ENCODE measurements around the gene NEXN.

DNA sequence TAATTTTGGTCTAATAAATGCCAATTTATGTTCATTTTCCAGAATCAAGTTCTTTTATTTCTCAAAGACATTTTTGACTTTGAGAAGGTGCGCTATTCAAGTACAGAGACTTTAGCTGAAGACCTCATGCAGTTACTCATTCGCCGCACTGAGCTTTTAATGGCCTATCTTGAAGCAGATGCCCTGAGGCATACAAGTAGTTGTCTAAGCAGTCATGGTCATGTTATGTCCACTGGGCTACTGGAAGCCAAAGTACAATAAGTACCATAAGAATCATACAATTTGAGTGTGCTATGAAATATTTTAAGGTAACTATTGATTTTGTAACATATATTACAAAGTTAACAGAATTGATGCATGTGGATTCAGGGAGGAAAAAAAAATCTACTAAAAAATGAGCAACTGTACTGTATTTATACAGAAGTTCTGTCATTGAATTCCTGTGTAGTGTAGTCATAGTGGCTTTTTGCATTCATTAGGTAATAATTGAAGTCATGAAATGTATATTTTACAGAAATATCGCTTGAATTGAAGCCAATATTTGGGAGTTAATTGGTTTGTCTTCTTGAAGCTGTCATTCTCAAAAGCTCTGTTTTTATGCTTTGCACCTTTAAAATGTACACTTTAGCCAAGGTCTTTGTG is 13.5 kb upstream of the NEXN start:
- TF ChIP-seq EP300 (IDR thresholded peaks at IDR 0.05; ENCODE audit: borderline replicate concordance in 1 of 2, low read depth in 2 of 2, low read length in 2 of 2) (no peak), POLR2A (IDR thresholded peaks at IDR 0.05; ENCODE audit: control extremely low read depth in 1 of 2, low read depth in 2 of 2, low read length in 2 of 2) (no peak), POU5F1 (IDR thresholded peaks at IDR 0.05; ENCODE audit: low read depth, low read length) (no peak), TCF12 (IDR thresholded peaks at IDR 0.05; ENCODE audit: low read depth, low read length) (no peak), RBBP5 (IDR thresholded peaks at IDR 0.05; ENCODE audit: borderline replicate concordance, low read depth, low read length) (no peak), PHF8 (conservative IDR thresholded peaks at IDR 0.05; ENCODE audit: low read depth, low read length) (no peak), TBP (IDR thresholded peaks at IDR 0.05; ENCODE audit: low read depth, low read length) (no peak), YY1 (IDR thresholded peaks at IDR 0.05; ENCODE audit: low read depth, low read length) (no peak), BACH1 (IDR thresholded peaks at IDR 0.05; ENCODE audit: low read length) (no peak), CHD1 (IDR thresholded peaks at IDR 0.05; ENCODE audit: low read depth, low read length) (no peak), FOSL1 (IDR thresholded peaks at IDR 0.05; ENCODE audit: insufficient read depth, low read depth, low read length) (no peak)
- TF ChIP-seq, protein P1, sequence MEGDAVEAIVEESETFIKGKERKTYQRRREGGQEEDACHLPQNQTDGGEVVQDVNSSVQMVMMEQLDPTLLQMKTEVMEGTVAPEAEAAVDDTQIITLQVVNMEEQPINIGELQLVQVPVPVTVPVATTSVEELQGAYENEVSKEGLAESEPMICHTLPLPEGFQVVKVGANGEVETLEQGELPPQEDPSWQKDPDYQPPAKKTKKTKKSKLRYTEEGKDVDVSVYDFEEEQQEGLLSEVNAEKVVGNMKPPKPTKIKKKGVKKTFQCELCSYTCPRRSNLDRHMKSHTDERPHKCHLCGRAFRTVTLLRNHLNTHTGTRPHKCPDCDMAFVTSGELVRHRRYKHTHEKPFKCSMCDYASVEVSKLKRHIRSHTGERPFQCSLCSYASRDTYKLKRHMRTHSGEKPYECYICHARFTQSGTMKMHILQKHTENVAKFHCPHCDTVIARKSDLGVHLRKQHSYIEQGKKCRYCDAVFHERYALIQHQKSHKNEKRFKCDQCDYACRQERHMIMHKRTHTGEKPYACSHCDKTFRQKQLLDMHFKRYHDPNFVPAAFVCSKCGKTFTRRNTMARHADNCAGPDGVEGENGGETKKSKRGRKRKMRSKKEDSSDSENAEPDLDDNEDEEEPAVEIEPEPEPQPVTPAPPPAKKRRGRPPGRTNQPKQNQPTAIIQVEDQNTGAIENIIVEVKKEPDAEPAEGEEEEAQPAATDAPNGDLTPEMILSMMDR (IDR thresholded peaks at IDR 0.05; ENCODE audit: control extremely low read depth in 1 of 3, insufficient read depth in 1 of 3, low read depth in 1 of 3, low read length in 3 of 3): no peak
- TF ChIP-seq, protein P2, sequence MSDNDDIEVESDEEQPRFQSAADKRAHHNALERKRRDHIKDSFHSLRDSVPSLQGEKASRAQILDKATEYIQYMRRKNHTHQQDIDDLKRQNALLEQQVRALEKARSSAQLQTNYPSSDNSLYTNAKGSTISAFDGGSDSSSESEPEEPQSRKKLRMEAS (IDR thresholded peaks at IDR 0.05): no peak
